Measurements from ENCODE around the gene POGZ. TPM values are rescaled to one million over a fixed set of nuclear protein-coding genes. Genes with fewer than 3 reads are reported as not detected.

Gene POGZ
- total RNA-seq, 1 donor: 41.0 TPM

DNA sequence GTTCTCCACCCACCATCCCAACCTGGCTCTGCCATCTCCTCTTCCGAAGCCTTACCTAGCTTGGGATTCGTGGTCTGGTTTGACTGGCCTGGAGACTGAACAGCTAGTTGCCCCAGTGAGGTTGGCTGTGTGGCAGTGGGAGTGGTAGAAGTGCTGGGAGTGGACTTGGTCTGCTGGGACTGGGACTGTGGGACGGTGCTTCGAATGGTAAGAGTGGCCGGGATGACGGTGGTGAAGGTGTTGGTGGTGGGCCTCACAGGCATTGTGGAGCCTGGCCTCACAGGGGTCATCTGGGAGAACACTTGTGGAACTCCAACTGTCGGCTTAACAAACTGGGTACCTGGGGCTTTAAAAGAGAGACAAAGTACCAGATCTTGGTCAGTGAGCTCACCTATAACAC is 31.2 kb downstream of the POGZ start:
- TF ChIP-seq, protein P1, sequence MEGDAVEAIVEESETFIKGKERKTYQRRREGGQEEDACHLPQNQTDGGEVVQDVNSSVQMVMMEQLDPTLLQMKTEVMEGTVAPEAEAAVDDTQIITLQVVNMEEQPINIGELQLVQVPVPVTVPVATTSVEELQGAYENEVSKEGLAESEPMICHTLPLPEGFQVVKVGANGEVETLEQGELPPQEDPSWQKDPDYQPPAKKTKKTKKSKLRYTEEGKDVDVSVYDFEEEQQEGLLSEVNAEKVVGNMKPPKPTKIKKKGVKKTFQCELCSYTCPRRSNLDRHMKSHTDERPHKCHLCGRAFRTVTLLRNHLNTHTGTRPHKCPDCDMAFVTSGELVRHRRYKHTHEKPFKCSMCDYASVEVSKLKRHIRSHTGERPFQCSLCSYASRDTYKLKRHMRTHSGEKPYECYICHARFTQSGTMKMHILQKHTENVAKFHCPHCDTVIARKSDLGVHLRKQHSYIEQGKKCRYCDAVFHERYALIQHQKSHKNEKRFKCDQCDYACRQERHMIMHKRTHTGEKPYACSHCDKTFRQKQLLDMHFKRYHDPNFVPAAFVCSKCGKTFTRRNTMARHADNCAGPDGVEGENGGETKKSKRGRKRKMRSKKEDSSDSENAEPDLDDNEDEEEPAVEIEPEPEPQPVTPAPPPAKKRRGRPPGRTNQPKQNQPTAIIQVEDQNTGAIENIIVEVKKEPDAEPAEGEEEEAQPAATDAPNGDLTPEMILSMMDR (IDR thresholded peaks at IDR 0.05; ENCODE audit: insufficient read depth, low read length): no peak
- no peak overlapping the region for H3K4me3 ChIP-seq (ENCODE audit: low read depth, low read length)
- no peak for DNase-seq (ENCODE audit: low read depth)

- DNase-seq (ENCODE audit: low read depth): no peak
- no peak overlapping the region for H3K4me3 ChIP-seq (ENCODE audit: low read depth, low read length)
- TF ChIP-seq, protein P1 (IDR thresholded peaks at IDR 0.05; ENCODE audit: insufficient read depth, low read length): no peak
These were observed 34.2 kb downstream of the POGZ start for GRCh38 chr1:151425103-151425502.

GRCh38 chr1:151419819-151420218 is 39.5 kb downstream of the POGZ start:
- no peak overlapping the region for H3K4me3 ChIP-seq (ENCODE audit: low read depth, low read length)
- DNase-seq (ENCODE audit: low read depth): no peak
- TF ChIP-seq, protein P1 (IDR thresholded peaks at IDR 0.05; ENCODE audit: insufficient read depth, low read length): no peak

- no peak overlapping the region for H3K4me3 ChIP-seq (ENCODE audit: low read depth, low read length)
- TF ChIP-seq, protein P1 (IDR thresholded peaks at IDR 0.05; ENCODE audit: insufficient read depth, low read length): no peak
- DNase-seq (ENCODE audit: low read depth): no peak
These were observed 41.2 kb downstream of the POGZ start for GRCh38 chr1:151418081-151418480.

DNA sequence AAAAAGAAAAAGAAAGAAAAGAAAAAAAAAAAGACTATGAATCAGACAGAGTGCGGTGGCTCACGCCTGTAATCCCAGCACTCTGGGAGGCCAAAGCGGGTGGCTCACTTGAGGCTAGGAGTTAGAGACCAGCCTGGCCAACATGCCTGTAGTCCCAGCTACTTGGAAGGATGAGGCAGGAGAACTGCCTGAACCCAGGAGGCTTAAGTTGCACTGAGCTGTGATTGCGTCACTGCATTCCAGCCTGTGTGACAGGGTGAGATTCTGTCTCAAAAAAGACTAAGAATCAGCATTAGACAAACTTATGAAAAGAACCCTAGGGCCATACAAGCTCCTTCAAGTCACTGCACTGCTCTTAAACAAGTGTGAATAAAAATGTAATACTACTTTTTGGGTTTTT is 43.1 kb downstream of the POGZ start:
- peak; percentile 57 for DNase-seq (ENCODE audit: low read depth)
- TF ChIP-seq, protein P1 (IDR thresholded peaks at IDR 0.05; ENCODE audit: insufficient read depth, low read length): no peak

GRCh38 chr1:151411884-151412283 is 47.4 kb downstream of the POGZ start:
- H3K4me3 ChIP-seq (ENCODE audit: low read depth, low read length): no peak overlapping the region
- TF ChIP-seq, protein P1 (IDR thresholded peaks at IDR 0.05; ENCODE audit: insufficient read depth, low read length): no peak
- DNase-seq (ENCODE audit: low read depth): no peak

More for the DNA sequence above, 43.1 kb downstream of the POGZ start:
- no peak overlapping the region for H3K4me3 ChIP-seq (ENCODE audit: low read depth, low read length)

- TF ChIP-seq, protein P1 (IDR thresholded peaks at IDR 0.05; ENCODE audit: insufficient read depth, low read length): no peak
- H3K4me3 ChIP-seq (ENCODE audit: low read depth, low read length): no peak overlapping the region
- DNase-seq (ENCODE audit: low read depth): no peak
These were observed 50.4 kb downstream of the POGZ start for GRCh38 chr1:151408891-151409290.
